Left lung (tissue), 10 donors: Measurements from ENCODE around the gene ANP32B. TPM values are rescaled to one million over a fixed set of nuclear protein-coding genes. Genes with fewer than 3 reads are reported as not detected.
A peak's percentile ranks its signal among the peaks of the same experiment; 100 is the strongest.

ENCODE experiments used
- ATAC-seq: fragments of 200-7000 bp; cut with Tn5 transposase; one replicate; pipeline ENCODE4 v1.9.1; 2020; ENCODE audit warnings: moderate library complexity
- DNase-seq, 4 donors: peaks; one replicate each; pipeline ENCODE4 v3.0.0-alpha.2; 2013 to 2020
- H3K27ac ChIP-seq, 2 donors: fragments of 200-600 bp; sonication (generic) in 1 of 2; one replicate each; pipeline versions ENCODE4 v1.5.0 to v1.8.0; 2020 to 2021
- H3K27me3 ChIP-seq, 2 donors: fragments of 200-600 bp; sonication (generic) in 1 of 2; one replicate each; pipeline versions ENCODE4 v1.5.0 to v1.8.0; 2020 to 2021
- H3K36me3 ChIP-seq, 2 donors: fragments of 200-600 bp; sonication (generic) in 1 of 2; one replicate each; pipeline versions ENCODE4 v1.5.0 to v1.8.0; 2020 to 2021
- H3K4me1 ChIP-seq, 2 donors: fragments of 200-600 bp; one replicate each; pipeline ENCODE4 v1.8.0; 2021
- H3K4me3 ChIP-seq, 2 donors: fragments of 200-600 bp; sonication (generic) in 1 of 2; one replicate each; pipeline versions ENCODE4 v1.5.0 to v1.8.0; 2020 to 2021; ENCODE audit warnings: mild to moderate bottlenecking in 1 of 2
- H3K9me3 ChIP-seq, 2 donors: fragments of 200-600 bp; sonication (generic) in 1 of 2; one replicate each; pipeline versions ENCODE4 v1.5.0 to v1.8.0; 2020 to 2021
- intact Hi-C, 2 donors: fragments of 100-400 bp; cut with DNase I; formaldehyde crosslinking; loops; one replicate each; pipeline versions ENCODE4 v1.11.2 to v1.14.2; 2022
- polyA plus RNA-seq, 6 donors: library from polyadenylated mRNA; unstranded; fragments of 120-200 nt; gene quantifications; one replicate each; pipeline ENCODE4 v1.2.1, GENCODE V29; 2013; ENCODE audit not compliant: insufficient read length in 6 of 6
- total RNA-seq, 2 donors: library from RNA; stranded (reverse); fragmentation: NEBNext Ultra II Directional; extraction: Animal tissue kit (Norgen Biotek cat#: 25700); gene quantifications; one replicate each; pipeline ENCODE4 v1.2.1, GENCODE V29; 2021
- TF ChIP-seq, protein P1 (sequence below), 2 donors: fragments of 200-600 bp; sonication (generic) in 1 of 2; IDR thresholded peaks; one replicate each; pipeline versions ENCODE4 v1.5.0 to v1.8.0; 2021; ENCODE audit warnings: antibody characterized with exemption in 2 of 2
- donor health status: DM: no; HTN: yes; CAD: no.
- donor health status: DM: no; HTN: no; CAD: no.

ANP32B gene
- total and polyA plus RNA-seq, 8 donors = 84.9 to 318 (median 248) TPM

GRCh38 chr9:98049288-98050072, 66.3 kb downstream of the ANP32B start:
- H3K27me3 ChIP-seq = no peaks in the 10 kb centered on the region
- H3K4me1 ChIP-seq = peaks cover 0 to 15% of the 10 kb centered on the region in 2 donors
- ATAC-seq (no peak), DNase-seq (no peak)
- H3K27ac ChIP-seq = no peak overlapping the region
- intact Hi-C loops = no loop called here
- TF ChIP-seq, protein P1, sequence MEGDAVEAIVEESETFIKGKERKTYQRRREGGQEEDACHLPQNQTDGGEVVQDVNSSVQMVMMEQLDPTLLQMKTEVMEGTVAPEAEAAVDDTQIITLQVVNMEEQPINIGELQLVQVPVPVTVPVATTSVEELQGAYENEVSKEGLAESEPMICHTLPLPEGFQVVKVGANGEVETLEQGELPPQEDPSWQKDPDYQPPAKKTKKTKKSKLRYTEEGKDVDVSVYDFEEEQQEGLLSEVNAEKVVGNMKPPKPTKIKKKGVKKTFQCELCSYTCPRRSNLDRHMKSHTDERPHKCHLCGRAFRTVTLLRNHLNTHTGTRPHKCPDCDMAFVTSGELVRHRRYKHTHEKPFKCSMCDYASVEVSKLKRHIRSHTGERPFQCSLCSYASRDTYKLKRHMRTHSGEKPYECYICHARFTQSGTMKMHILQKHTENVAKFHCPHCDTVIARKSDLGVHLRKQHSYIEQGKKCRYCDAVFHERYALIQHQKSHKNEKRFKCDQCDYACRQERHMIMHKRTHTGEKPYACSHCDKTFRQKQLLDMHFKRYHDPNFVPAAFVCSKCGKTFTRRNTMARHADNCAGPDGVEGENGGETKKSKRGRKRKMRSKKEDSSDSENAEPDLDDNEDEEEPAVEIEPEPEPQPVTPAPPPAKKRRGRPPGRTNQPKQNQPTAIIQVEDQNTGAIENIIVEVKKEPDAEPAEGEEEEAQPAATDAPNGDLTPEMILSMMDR (IDR thresholded peaks at IDR 0.05) = no peak
- H3K4me3 ChIP-seq = no peak overlapping the region
- no peaks in the 10 kb centered on the region for H3K9me3 ChIP-seq
- no peaks in the 10 kb centered on the region for H3K36me3 ChIP-seq

GRCh38 chr9:98050351-98050750, 67.2 kb downstream of the ANP32B start:
- no peak overlapping the region for H3K4me3 ChIP-seq
- no peaks in the 10 kb centered on the region for H3K9me3 ChIP-seq
- TF ChIP-seq, protein P1 (IDR thresholded peaks at IDR 0.05) = no peak
- intact Hi-C loops = no loop called here
- H3K4me1 ChIP-seq = peaks cover 0 to 11% of the 10 kb centered on the region in 2 donors
- no peak for ATAC-seq
- DNase-seq = no peak
- H3K27ac ChIP-seq = no peak overlapping the region
- no peaks in the 10 kb centered on the region for H3K27me3 ChIP-seq
- no peaks in the 10 kb centered on the region for H3K36me3 ChIP-seq

DNA sequence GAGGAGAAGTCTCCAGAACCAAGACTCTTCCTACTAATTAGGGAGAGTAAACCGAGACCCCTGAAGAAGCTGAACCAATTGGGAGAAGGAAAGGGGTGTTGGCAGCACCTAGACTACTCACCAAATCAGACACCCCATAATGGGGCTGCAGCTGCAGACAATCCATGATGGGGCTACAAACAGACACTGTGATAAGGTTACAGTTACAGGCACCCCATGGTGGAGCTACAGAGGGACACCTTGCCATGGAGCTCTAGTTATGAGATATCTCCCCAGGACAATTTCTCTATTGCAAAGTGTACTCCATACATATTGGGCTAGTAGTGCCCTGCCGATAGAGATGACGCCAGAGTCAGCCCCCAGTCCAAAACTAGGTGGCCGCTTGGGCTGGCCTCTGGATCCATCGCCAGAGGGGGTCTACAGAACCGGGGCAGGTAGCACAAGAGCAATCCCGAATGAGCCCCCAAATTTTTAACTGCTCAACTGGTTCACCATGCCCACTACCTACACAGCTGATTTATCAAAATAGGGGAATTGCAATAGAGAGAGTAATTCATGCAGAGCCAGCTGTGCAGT, 71.3 kb downstream of the ANP32B start:
- TF ChIP-seq, protein P1 (IDR thresholded peaks at IDR 0.05) = no peak
- H3K4me1 ChIP-seq = peaks cover 6 to 30% of the 10 kb centered on the region in 2 donors

DNA sequence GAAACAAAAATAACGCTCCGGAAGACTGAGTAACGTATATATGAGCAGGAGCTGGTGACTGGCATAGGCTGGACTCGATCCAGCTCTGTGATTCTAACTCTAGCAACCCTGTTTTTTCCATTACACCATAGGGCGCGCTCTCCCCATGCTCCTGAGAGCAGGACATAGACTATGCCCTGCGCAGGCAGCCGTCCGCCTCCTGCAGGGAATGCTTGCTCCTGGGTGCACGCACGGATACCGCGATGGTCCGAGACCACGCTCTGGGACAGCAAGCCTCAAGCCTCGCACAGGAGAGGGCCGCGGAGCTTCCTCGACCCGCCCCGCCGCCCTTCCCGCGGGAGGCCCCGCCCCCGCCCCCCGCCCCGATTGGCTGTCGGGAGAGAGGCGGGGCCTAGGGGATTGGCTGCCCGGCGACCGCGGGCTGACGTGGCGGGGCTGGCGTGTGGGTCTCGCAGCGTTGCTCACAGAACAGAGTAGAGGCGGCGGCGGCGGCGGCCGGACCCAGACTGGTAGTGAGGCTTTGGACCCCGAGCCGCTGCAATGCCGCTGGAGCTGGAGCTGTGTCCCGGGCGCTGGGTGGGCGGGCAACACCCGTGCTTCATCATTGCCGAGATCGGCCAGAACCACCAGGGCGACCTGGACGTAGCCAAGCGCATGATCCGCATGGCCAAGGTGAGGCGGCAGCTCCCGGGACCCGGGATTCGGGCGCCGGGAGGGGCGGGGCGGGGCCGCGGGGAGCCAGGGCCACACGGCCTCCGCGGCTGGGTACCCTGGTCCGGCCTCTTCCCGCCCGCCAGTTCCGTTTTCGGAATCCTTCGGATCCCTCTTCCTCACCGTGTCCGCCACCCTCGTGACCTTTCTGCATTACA, 73.4 kb downstream of the ANP32B start, which contains the start of gene NANS:
Gene NANS (plus strand): TSS at position 464 of the 869 bp plus-strand sequence. CDS start 77 bp downstream, at position 541.
- Histone ChIP-seq H3K27ac (peak within 1 kb of the TSS; percentile 94 to 99), H3K9me3 (no peaks in the 10 kb centered on the region), H3K4me3 (peak within 1 kb of the TSS; percentile 86 to 92), H3K27me3 (no peaks in the 10 kb centered on the region), H3K36me3 (peaks cover 0 to 20% of the 10 kb centered on the region in 2 donors), H3K4me1 (peaks cover 6 to 39% of the 10 kb centered on the region in 2 donors)
- ATAC-seq (peak; percentile 99), DNase-seq (peak; percentile 79 to 98 (median 94))
- TF ChIP-seq, protein P1 (IDR thresholded peaks at IDR 0.05) = no peak
- intact Hi-C loops = no loop called here

More for the DNA sequence above, 71.3 kb downstream of the ANP32B start:
- intact Hi-C loops = no loop called here
- no peak overlapping the region for H3K4me3 ChIP-seq
- no peaks in the 10 kb centered on the region for H3K9me3 ChIP-seq
- peaks cover 0 to 5% of the 10 kb centered on the region in 2 donors for H3K36me3 ChIP-seq
- DNase-seq (no peak), ATAC-seq (no peak)
- H3K27ac ChIP-seq = no peak overlapping the region
- H3K27me3 ChIP-seq = no peaks in the 10 kb centered on the region
